Measurements from ENCODE around the gene CHRM1. TPM values are rescaled to one million over a fixed set of nuclear protein-coding genes. Genes with fewer than 3 reads are reported as not detected.

CHRM1 gene
- total and polyA plus RNA-seq, 2 of the 13 experiments (the other 11 are each of a cell fraction or from before 2014, with no cell fraction given): not detected

GRCh38 chr11:62958547-62959421, 37.6 kb upstream of the CHRM1 start (continued):
- TF ChIP-seq CENPX (CRISPR knock-in tag; IDR thresholded peaks at IDR 0.05) (no peak), ZNF441 (CRISPR knock-in tag; IDR thresholded peaks at IDR 0.05; ENCODE audit: borderline replicate concordance) (no peak), HNRNPH1 (optimal IDR thresholded peaks at IDR 0.05; ENCODE audit: low read depth, low read length) (no peak), ZNF746 (CRISPR knock-in tag; IDR thresholded peaks at IDR 0.05) (no peak)

- no peak for DNase-seq (ENCODE audit: low spot score)
- no peak for FAIRE-seq
- Histone ChIP-seq H2AFZ (ENCODE audit: low read length) (no peak overlapping the region), H3K4me1 (ENCODE audit: insufficient read depth, low read length) (no peaks in the 10 kb centered on the region), H3K9me3 (ENCODE audit: low read length) (no peaks in the 10 kb centered on the region), H3K4me2 (ENCODE audit: low read depth, low read length) (no peak overlapping the region), H3K9ac (ENCODE audit: insufficient read depth, low read depth, low read length) (no peak overlapping the region), H3K27me3 (ENCODE audit: control insufficient read depth in 1 of 2, insufficient read depth in 2 of 2, low read length in 2 of 2) (peaks cover 3 to 7% of the 10 kb centered on the region in 2 experiments; a peak in 2 of 5 replicates), H3K4me3 (replicated peaks in 1 of 3; ENCODE audit: insufficient read depth in 1 of 3, low read depth in 2 of 3, low read length in 3 of 3) (no peak overlapping the region), H3K27ac (ENCODE audit: extremely low read length, insufficient read depth, low read length) (no peak overlapping the region), H3K79me2 (ENCODE audit: insufficient read depth, low read length) (no peaks in the 10 kb centered on the region), H3K36me3 (replicated peaks in 1 of 2; ENCODE audit: control insufficient read depth in 1 of 2, insufficient read depth in 2 of 2, low read length in 2 of 2) (no peaks in the 10 kb centered on the region), H4K20me1 (ENCODE audit: insufficient read depth, low read length) (no peaks in the 10 kb centered on the region)
- intact Hi-C loops (cut with micrococcal nuclease; ENCODE audit: unreplicated experiment): no loop called here
- POLR2A ChIA-PET: no interaction called here
- ATAC-seq: no peak
- in situ Hi-C loops (cut with HindIII; ENCODE audit: extremely low pct_ligation_motif_present, low pct_unique_long_range_greater_than_20kb): no loop called here
- TF ChIP-seq TRIM22 (IDR thresholded peaks at IDR 0.05) (no peak), KAT2B (IDR thresholded peaks at IDR 0.05; ENCODE audit: borderline replicate concordance, low read depth, low read length) (no peak), YEATS2 (CRISPR knock-in tag; IDR thresholded peaks at IDR 0.05; ENCODE audit: borderline replicate concordance) (no peak), ZNF484 (CRISPR knock-in tag; IDR thresholded peaks at IDR 0.05; ENCODE audit: borderline replicate concordance, low read depth) (no peak)
- CTCF ChIA-PET (ENCODE audit: low intra/inter-chr PET ratio, low total read pairs): no interaction called here
- WGBS (ENCODE audit: low lambda C conversion rate): 0% methylated on average over 2 of the region's 2 CpGs
- BruUV-seq (replicated peaks): no TSS peak
Observed at GRCh38 chr11:62957147-62957546, 36.0 kb upstream of the CHRM1 start.

Measured in HepG2 (cell line).